Stimulated activated naive B cell treated with anti-CD40 and anti-IgM and Interleukin-4, amounts not matched to agents 10 μg/mL and 1 μg/mL and 100 μg/mL, for 72 hours (primary cell): Measurements from ENCODE around the gene ANKRD39.

Experiments
- ATAC-seq, 2 donors: fragments of 150-1000 bp; cut with Tn5 transposase; replicated peaks; 2 replicates each; pipeline ENCODE4 v1.10.0; 2021; ENCODE audit warnings: moderate library complexity in 1 of 2
- DNase-seq: peaks from one replicate; pipeline ENCODE4 v3.0.0; 2021
- H3K27ac Mint-ChIP-seq: one replicate; pipeline ENCODE4 v1.8.0; 2022; ENCODE audit warnings: mild to moderate bottlenecking, mixed read lengths
- H3K27me3 Mint-ChIP-seq, 2 donors: one replicate each; pipeline ENCODE4 v1.8.0; 2022; ENCODE audit warnings: mixed read lengths in 2 of 2
- H3K36me3 Mint-ChIP-seq, 2 donors: one replicate each; pipeline ENCODE4 v1.8.0; 2022; ENCODE audit warnings: mixed read lengths in 2 of 2, mild to moderate bottlenecking in 1 of 2
- H3K4me1 Mint-ChIP-seq, 2 donors: one replicate each; pipeline ENCODE4 v1.8.0; 2022; ENCODE audit warnings: mixed read lengths in 2 of 2, mild to moderate bottlenecking in 1 of 2
- H3K4me3 Mint-ChIP-seq, 2 donors: one replicate each; pipeline ENCODE4 v1.8.0; 2022; ENCODE audit warnings: mild to moderate bottlenecking in 2 of 2, mixed read lengths in 2 of 2, moderate library complexity in 1 of 2
- H3K9me3 Mint-ChIP-seq, 2 donors: one replicate each; pipeline ENCODE4 v1.8.0; 2022; ENCODE audit warnings: mixed read lengths in 2 of 2, mild to moderate bottlenecking in 1 of 2

The ANKRD39 gene

DNA sequence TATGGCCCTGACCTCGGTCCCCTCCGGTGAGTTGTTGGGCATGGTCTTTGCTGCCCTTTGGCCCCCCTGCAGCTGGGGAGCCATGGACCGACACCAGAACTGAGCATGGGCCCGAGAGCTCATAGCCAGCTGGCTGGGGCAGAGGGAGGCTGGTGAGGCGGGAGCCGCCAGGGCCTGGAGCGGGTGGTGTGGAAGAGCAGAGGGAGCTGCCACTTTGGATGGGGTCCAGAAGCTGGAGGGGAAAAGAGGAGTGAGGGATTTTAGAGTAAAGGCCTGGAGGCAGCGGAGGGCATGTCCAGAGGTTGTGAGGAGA is 58.2 kb downstream of the ANKRD39 start:
- Mint-ChIP-seq H3K36me3 (peaks cover 9 to 13% of the 10 kb centered on the region in 2 donors), H3K4me3 (no peak overlapping the region), H3K4me1 (no peaks in the 10 kb centered on the region), H3K9me3 (no peaks in the 10 kb centered on the region), H3K27ac (no peak overlapping the region), H3K27me3 (no peaks in the 10 kb centered on the region)
- DNase-seq (no peak), ATAC-seq (no peak)

GRCh38 chr2:96798733-96799622 is 58.8 kb downstream of the ANKRD39 start:
- H3K36me3 Mint-ChIP-seq = peaks cover 9 to 13% of the 10 kb centered on the region in 2 donors
- DNase-seq = no peak
- no peaks in the 10 kb centered on the region for H3K9me3 Mint-ChIP-seq
- H3K4me1 Mint-ChIP-seq = no peaks in the 10 kb centered on the region
- H3K27me3 Mint-ChIP-seq = no peaks in the 10 kb centered on the region
- H3K27ac Mint-ChIP-seq = no peak overlapping the region
- no peak overlapping the region for H3K4me3 Mint-ChIP-seq
- ATAC-seq = no peak
